Keratinocyte (primary cell): ENCODE results near the gene FGF22. TPM values are rescaled to one million over a fixed set of nuclear protein-coding genes. Genes with fewer than 3 reads are reported as not detected.
"Not testable (repeated sequence)": the region's sequence is repeated elsewhere in the genome, so short reads cannot be mapped to it uniquely, and the experiment has no call there.

Source experiments
- DNase-seq: peaks from one replicate; pipeline ENCODE4 v3.0.0-alpha.2; 2011; ENCODE audit warnings: low read depth, missing footprints, low spot score
- FAIRE-seq: peaks from 2 replicates; lab custom pipeline; 2011; peaks lifted over from hg19 to GRCh38; lab: Jason Lieb, UNC
- H2AFZ ChIP-seq: 2 replicates; pipeline ENCODE4 v1.6.0; 2012; ENCODE audit warnings: low read length, control low read depth, inconsistent platforms; ENCODE audit not compliant: control insufficient read depth
- H3K27ac ChIP-seq: 2 replicates; pipeline ENCODE4 v1.5.1; 2011; ENCODE audit warnings: low read length; ENCODE audit not compliant: control insufficient read depth, insufficient read depth
- H3K27me3 ChIP-seq: 3 replicates; pipeline ENCODE4 v1.6.0; 2011; ENCODE audit warnings: low read length; ENCODE audit not compliant: control insufficient read depth, insufficient read depth; ENCODE audit errors: extremely low read depth
- H3K36me3 ChIP-seq, 2 experiments: 2 replicates in 1 of 2; 3 replicates in 1 of 2; pipeline ENCODE4 v1.5.1; 2011; ENCODE audit warnings: low read length in 2 of 2, mild to moderate bottlenecking in 1 of 2; ENCODE audit not compliant: control insufficient read depth in 2 of 2, insufficient read depth in 2 of 2; ENCODE audit errors: extremely low read depth in 1 of 2
- H3K4me1 ChIP-seq: 3 replicates; pipeline ENCODE4 v1.5.1; 2011; ENCODE audit warnings: low read length; ENCODE audit not compliant: control insufficient read depth, insufficient read depth; ENCODE audit errors: extremely low read depth
- H3K4me2 ChIP-seq: 3 replicates; pipeline ENCODE4 v1.6.0; 2011; ENCODE audit warnings: low read depth, low read length; ENCODE audit not compliant: control insufficient read depth, insufficient read depth; ENCODE audit errors: extremely low read depth
- H3K4me3 ChIP-seq, 3 experiments: fragments of 200-600 bp in 1 of 3; sonication (generic) in 1 of 3; 2 replicates in 2 of 3; 3 replicates in 1 of 3; pipeline ENCODE4 v1.5.1; 2011 to 2016; ENCODE audit warnings: low read length in 3 of 3, mild to moderate bottlenecking in 3 of 3, control low read depth in 2 of 3, inconsistent platforms in 1 of 3, low read depth in 1 of 3, mixed read lengths in 1 of 3, mixed run types in 1 of 3, moderate library complexity in 1 of 3; ENCODE audit not compliant: control insufficient read depth in 2 of 3, insufficient read depth in 2 of 3; ENCODE audit errors: extremely low read depth in 1 of 3
- H3K79me2 ChIP-seq: 2 replicates; pipeline ENCODE4 v1.6.0; 2012; ENCODE audit warnings: low read length; ENCODE audit not compliant: control insufficient read depth, insufficient read depth
- H3K9ac ChIP-seq: 3 replicates; pipeline ENCODE4 v1.6.0; 2011; ENCODE audit warnings: low read length; ENCODE audit not compliant: control insufficient read depth, insufficient read depth; ENCODE audit errors: extremely low read depth
- H3K9me1 ChIP-seq: 3 replicates; pipeline ENCODE4 v1.6.0; 2011; ENCODE audit warnings: low read length; ENCODE audit not compliant: control insufficient read depth, insufficient read depth; ENCODE audit errors: extremely low read depth
- H3K9me3 ChIP-seq: 2 replicates; pipeline ENCODE4 v1.5.1; 2012; ENCODE audit warnings: low read depth, low read length; ENCODE audit not compliant: control insufficient read depth
- H4K20me1 ChIP-seq: 3 replicates; pipeline ENCODE4 v1.6.0; 2011; ENCODE audit warnings: low read length; ENCODE audit not compliant: control insufficient read depth, insufficient read depth; ENCODE audit errors: extremely low read depth
- CTCF ChIP-seq, 3 experiments: IDR thresholded peaks in 1 of 3; conservative IDR thresholded peaks in 1 of 3; optimal IDR thresholded peaks in 1 of 3; 2 replicates in 2 of 3; 3 replicates in 1 of 3; pipeline versions ENCODE3 to v1.5.1; 2011; ENCODE audit warnings: low read length in 3 of 3, mild to moderate bottlenecking in 3 of 3, moderate library complexity in 2 of 3, control low read depth in 1 of 3, inconsistent platforms in 1 of 3; ENCODE audit not compliant: insufficient read depth in 2 of 3; ENCODE audit errors: extremely low read depth in 1 of 3
- EZH2 ChIP-seq: IDR thresholded peaks from one replicate; pipeline ENCODE4 v1.6.1; 2012; ENCODE audit warnings: inconsistent platforms, mild to moderate bottlenecking, low read length, moderate library complexity
- dilution Hi-C: fragments of 300-500 bp; cut with MboI; formaldehyde crosslinking; loops from one replicate; pipeline ENCODE4 v1.7.0; 2020; ENCODE audit warnings: low sequenced_read_pairs; ENCODE audit not compliant: extremely low pct_ligation_motif_present
- polyA plus RNA-seq, 5 experiments: library from polyadenylated mRNA; depleted of rRNA in 3 of 5; stranded (reverse) in 3 of 5; stranded (forward) in 1 of 5; unstranded in 1 of 5; fragments of >200 nt; gene quantifications; 1 replicate in 1 of 5; 2 replicates in 3 of 5; 3 replicates in 1 of 5; pipeline versions ENCODE4 v1.2.1 to v1.2.3, GENCODE V29; 2011 to 2012; ENCODE audit warnings: missing spikeins in 2 of 5, low read depth in 1 of 5, low replicate concordance in 1 of 5

The FGF22 gene
- polyA plus RNA-seq, 1 donor (not counting 4 experiments of a cell fraction or from before 2014, with no cell fraction given): not detected

- FAIRE-seq: not testable (repeated sequence)
Measured at GRCh38 chr19:668675-669434, 29.2 kb downstream of the FGF22 start.

GRCh38 chr19:670609-671075, 31.0 kb downstream of the FGF22 start:
- Histone ChIP-seq H3K4me1 (peaks cover 3% of the 10 kb centered on the region), H3K4me2 (no peak overlapping the region), H3K4me3 (no peak overlapping the region), H3K27ac (no peak overlapping the region), H3K36me3 (no peaks in the 10 kb centered on the region), H4K20me1 (no peaks in the 10 kb centered on the region), H2AFZ (no peak overlapping the region), H3K27me3 (no peaks in the 10 kb centered on the region), H3K9me1 (no peaks in the 10 kb centered on the region), H3K79me2 (no peaks in the 10 kb centered on the region), H3K9me3 (no peaks in the 10 kb centered on the region), H3K9ac (no peak overlapping the region)
- dilution Hi-C loops: no loop called here
- TF ChIP-seq CTCF (optimal IDR thresholded peaks at IDR 0.05 in 1 of 3, IDR thresholded peaks at IDR 0.05 in 1 of 3, conservative IDR thresholded peaks at IDR 0.05 in 1 of 3; ENCODE audit: extremely low read depth in 1 of 3, insufficient read depth in 2 of 3, low read length in 3 of 3) (no peak), EZH2 (no peak)
- DNase-seq (no peak), FAIRE-seq (no peak)

More at GRCh38 chr19:668675-669434, 29.2 kb downstream of the FGF22 start:
- H3K9ac ChIP-seq, H4K20me1 ChIP-seq, H3K4me2 ChIP-seq, H3K27ac ChIP-seq, H2AFZ ChIP-seq, H3K9me3 ChIP-seq, DNase-seq, H3K27me3 ChIP-seq, H3K36me3 ChIP-seq, H3K4me3 ChIP-seq, dilution Hi-C loops, H3K9me1 ChIP-seq, H3K4me1 ChIP-seq, H3K79me2 ChIP-seq: not testable (repeated sequence)
